HepG2 (cell line): ENCODE measurements around the gene CLEC16A. TPM values are rescaled to one million over a fixed set of nuclear protein-coding genes. Genes with fewer than 3 reads are reported as not detected.

Source experiments
- ATRX ChIP-seq: sonication (generic); formaldehyde crosslinking; IDR thresholded peaks from 2 replicates; pipeline ENCODE4 v1.4.0; 2020; ENCODE audit warnings: missing genetic modification reagents, borderline replicate concordance
- BRCA1 ChIP-seq: sonication (generic); formaldehyde crosslinking; IDR thresholded peaks from 2 replicates; pipeline ENCODE4 v1.4.0; 2020; ENCODE audit warnings: missing genetic modification reagents
- BRD4 ChIP-seq: sonication (generic); formaldehyde crosslinking; IDR thresholded peaks from 2 replicates; pipeline ENCODE4 v1.4.0; 2020; ENCODE audit warnings: missing genetic modification reagents
- FOXA3 ChIP-seq: IDR thresholded peaks from 2 replicates; pipeline ENCODE4 v1.6.1; 2016; ENCODE audit warnings: missing genetic modification reagents, missing compliant biosample characterization
- GABPA ChIP-seq, 2 experiments: IDR thresholded peaks; 2 replicates each; pipeline ENCODE4 v1.6.1; 2011 to 2016; ENCODE audit warnings: low read depth in 2 of 2, low read length in 1 of 2, missing biosample characterization in 1 of 2, missing genetic modification characterization in 1 of 2
- HOXA5 ChIP-seq: sonication (generic); formaldehyde crosslinking; IDR thresholded peaks from 2 replicates; pipeline ENCODE4 v1.4.0; 2020; ENCODE audit warnings: missing genetic modification reagents
- KMT2B ChIP-seq: IDR thresholded peaks from 2 replicates; pipeline ENCODE4 v1.6.1; 2016; ENCODE audit warnings: missing genetic modification reagents, missing compliant biosample characterization
- LCORL ChIP-seq, 2 experiments: fragments of 450-650 bp in 1 of 2; sonication (generic) in 1 of 2; formaldehyde crosslinking in 1 of 2; IDR thresholded peaks; 2 replicates each; pipeline versions ENCODE4 v1.5.0 to v1.6.1; 2017 to 2020; ENCODE audit warnings: antibody characterized with exemption in 1 of 2, missing genetic modification reagents in 1 of 2
- PHF8 ChIP-seq: sonication (generic); formaldehyde crosslinking; IDR thresholded peaks from 2 replicates; pipeline ENCODE4 v1.5.0; 2020; ENCODE audit warnings: missing genetic modification reagents
- POLR2AphosphoS2 ChIP-seq: IDR thresholded peaks from 2 replicates; pipeline ENCODE4 v1.6.1; 2011; ENCODE audit warnings: low read depth, low read length, improper control_type of control experiment
- STAT5B ChIP-seq: sonication (generic); formaldehyde crosslinking; IDR thresholded peaks from 2 replicates; pipeline ENCODE4 v1.4.0; 2020; ENCODE audit warnings: missing genetic modification reagents
- SUZ12 ChIP-seq: fragments of 150-350 bp; IDR thresholded peaks from 2 replicates; pipeline ENCODE4 v1.6.1; 2014; ENCODE audit warnings: low read depth, low read length
- TEAD2 ChIP-seq: sonication (generic); formaldehyde crosslinking; IDR thresholded peaks from 2 replicates; pipeline ENCODE4 v1.9.0; 2021; ENCODE audit warnings: missing genetic modification reagents
- THYN1 ChIP-seq: sonication (generic); formaldehyde crosslinking; IDR thresholded peaks from 2 replicates; pipeline ENCODE4 v1.8.1; 2023; ENCODE audit warnings: low read depth, mild to moderate bottlenecking, moderate library complexity, missing genetic modification reagents, borderline replicate concordance
- ZNF101 ChIP-seq: sonication (generic); formaldehyde crosslinking; IDR thresholded peaks from 2 replicates; pipeline ENCODE4 v1.4.0; 2020; ENCODE audit warnings: mild to moderate bottlenecking, low read depth, missing genetic modification reagents, borderline replicate concordance
- ZNF468 ChIP-seq: sonication (generic); formaldehyde crosslinking; IDR thresholded peaks from 2 replicates; pipeline ENCODE4 v1.8.0; 2022; ENCODE audit warnings: mild to moderate bottlenecking, moderate library complexity, missing genetic modification reagents
- ZNF749 ChIP-seq: sonication (generic); formaldehyde crosslinking; IDR thresholded peaks from 2 replicates; pipeline ENCODE4 v1.8.0; 2022; ENCODE audit warnings: mild to moderate bottlenecking, missing genetic modification reagents, moderate library complexity, borderline replicate concordance
- polyA plus RNA-seq, 8 experiments: library from polyadenylated mRNA; depleted of rRNA in 3 of 8; stranded (reverse) in 7 of 8; unstranded in 1 of 8; fragments of >200 nt; fragmentation: Illumina TruSeq in 4 of 8; extraction: Trizol in 4 of 8; gene quantifications; 2 replicates each; pipeline versions ENCODE4 v1.2.1 to v1.2.3, GENCODE V29; 2011 to 2016; ENCODE audit warnings: low read depth in 4 of 8, missing spikeins in 1 of 8, mixed read lengths in 1 of 8; ENCODE audit not compliant: insufficient read depth in 1 of 8
- total RNA-seq, 5 experiments: library from RNA; depleted of rRNA; stranded (reverse); fragments of >200 nt; fragmentation: Illumina TruSeq; extraction: Trizol; gene quantifications; 2 replicates each; pipeline ENCODE4 v1.2.3, GENCODE V29; 2016; ENCODE audit warnings: low read depth in 1 of 5
- TF ChIP-seq, protein P1 (sequence below): sonication (generic); formaldehyde crosslinking; IDR thresholded peaks from 2 replicates; pipeline ENCODE4 v1.8.0; 2022; ENCODE audit warnings: mild to moderate bottlenecking, missing genetic modification reagents, moderate library complexity
- TF ChIP-seq, protein P2 (sequence below): IDR thresholded peaks from 2 replicates; pipeline ENCODE4 v1.4.0; 2020; ENCODE audit warnings: mild to moderate bottlenecking, missing genetic modification reagents
- TF ChIP-seq, protein P3 (sequence below): IDR thresholded peaks from 2 replicates; pipeline ENCODE4 v1.6.1; 2016; ENCODE audit warnings: control low read depth
- TF ChIP-seq, protein P4 (sequence below): sonication (generic); formaldehyde crosslinking; IDR thresholded peaks from 2 replicates; pipeline ENCODE4 v1.4.0; 2020; ENCODE audit warnings: low read depth, missing genetic modification reagents

CLEC16A gene
- total and polyA plus RNA-seq, 2 of the 13 experiments (the other 11 are each of a cell fraction or from before 2014, with no cell fraction given): 8.5 to 10.3 TPM

DNA sequence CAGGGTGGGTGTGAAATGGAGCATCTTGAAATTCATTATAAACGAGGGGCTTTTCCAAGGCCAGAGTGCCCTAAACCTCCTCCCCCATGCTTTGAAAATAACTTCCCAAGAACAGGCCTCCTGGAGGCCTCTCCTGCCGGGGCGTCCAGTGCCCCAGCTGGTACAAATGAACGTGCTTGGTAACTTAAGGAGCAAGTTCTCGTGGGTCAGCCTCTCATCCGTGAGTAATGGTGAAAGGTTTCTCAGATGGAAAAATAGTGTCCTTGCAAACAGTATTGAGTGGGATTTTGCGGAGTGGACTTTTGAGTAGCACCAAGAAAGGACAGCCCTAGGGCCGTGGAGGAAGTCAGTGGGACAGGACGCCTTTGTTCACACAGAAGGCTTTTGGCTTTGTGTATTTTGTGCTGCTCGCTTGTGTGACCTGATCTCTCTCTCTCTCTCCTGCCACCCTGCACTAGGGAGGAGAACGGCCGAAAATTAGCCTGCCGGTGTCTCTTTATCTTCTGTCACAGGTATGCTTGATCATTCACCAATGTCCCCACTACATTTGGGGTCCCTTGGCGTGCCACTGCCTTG, 34.6 kb downstream of the CLEC16A start (continued):
- TF ChIP-seq, protein P1, sequence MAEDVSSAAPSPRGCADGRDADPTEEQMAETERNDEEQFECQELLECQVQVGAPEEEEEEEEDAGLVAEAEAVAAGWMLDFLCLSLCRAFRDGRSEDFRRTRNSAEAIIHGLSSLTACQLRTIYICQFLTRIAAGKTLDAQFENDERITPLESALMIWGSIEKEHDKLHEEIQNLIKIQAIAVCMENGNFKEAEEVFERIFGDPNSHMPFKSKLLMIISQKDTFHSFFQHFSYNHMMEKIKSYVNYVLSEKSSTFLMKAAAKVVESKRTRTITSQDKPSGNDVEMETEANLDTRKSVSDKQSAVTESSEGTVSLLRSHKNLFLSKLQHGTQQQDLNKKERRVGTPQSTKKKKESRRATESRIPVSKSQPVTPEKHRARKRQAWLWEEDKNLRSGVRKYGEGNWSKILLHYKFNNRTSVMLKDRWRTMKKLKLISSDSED (CRISPR knock-in tag): no peak
- TF ChIP-seq TEAD2 (CRISPR knock-in tag) (no peak), KMT2B (CRISPR knock-in tag) (no peak), ATRX (CRISPR knock-in tag) (no peak), STAT5B (CRISPR knock-in tag) (no peak), PHF8 (CRISPR knock-in tag) (0 out of 2 replicates have a peak, but pooled peaks have one; percentile 25), ZNF101 (CRISPR knock-in tag) (no peak), POLR2AphosphoS2 (no peak), ZNF468 (CRISPR knock-in tag) (no peak), GABPA (IDR thresholded peaks at IDR 0.05; ENCODE audit: low read depth, low read length) (no peak), GABPA (CRISPR knock-in tag; IDR thresholded peaks at IDR 0.05; ENCODE audit: low read depth) (no peak), THYN1 (CRISPR knock-in tag) (no peak), HOXA5 (CRISPR knock-in tag) (no peak), LCORL (IDR thresholded peaks at IDR 0.05) (no peak), LCORL (CRISPR knock-in tag; IDR thresholded peaks at IDR 0.05) (peak; percentile 64; the same call in 1 of the 2 replicates), SUZ12 (no peak), BRCA1 (no peak), BRD4 (no peak), FOXA3 (no peak), ZNF749 (CRISPR knock-in tag) (no peak)
- TF ChIP-seq, protein P2, sequence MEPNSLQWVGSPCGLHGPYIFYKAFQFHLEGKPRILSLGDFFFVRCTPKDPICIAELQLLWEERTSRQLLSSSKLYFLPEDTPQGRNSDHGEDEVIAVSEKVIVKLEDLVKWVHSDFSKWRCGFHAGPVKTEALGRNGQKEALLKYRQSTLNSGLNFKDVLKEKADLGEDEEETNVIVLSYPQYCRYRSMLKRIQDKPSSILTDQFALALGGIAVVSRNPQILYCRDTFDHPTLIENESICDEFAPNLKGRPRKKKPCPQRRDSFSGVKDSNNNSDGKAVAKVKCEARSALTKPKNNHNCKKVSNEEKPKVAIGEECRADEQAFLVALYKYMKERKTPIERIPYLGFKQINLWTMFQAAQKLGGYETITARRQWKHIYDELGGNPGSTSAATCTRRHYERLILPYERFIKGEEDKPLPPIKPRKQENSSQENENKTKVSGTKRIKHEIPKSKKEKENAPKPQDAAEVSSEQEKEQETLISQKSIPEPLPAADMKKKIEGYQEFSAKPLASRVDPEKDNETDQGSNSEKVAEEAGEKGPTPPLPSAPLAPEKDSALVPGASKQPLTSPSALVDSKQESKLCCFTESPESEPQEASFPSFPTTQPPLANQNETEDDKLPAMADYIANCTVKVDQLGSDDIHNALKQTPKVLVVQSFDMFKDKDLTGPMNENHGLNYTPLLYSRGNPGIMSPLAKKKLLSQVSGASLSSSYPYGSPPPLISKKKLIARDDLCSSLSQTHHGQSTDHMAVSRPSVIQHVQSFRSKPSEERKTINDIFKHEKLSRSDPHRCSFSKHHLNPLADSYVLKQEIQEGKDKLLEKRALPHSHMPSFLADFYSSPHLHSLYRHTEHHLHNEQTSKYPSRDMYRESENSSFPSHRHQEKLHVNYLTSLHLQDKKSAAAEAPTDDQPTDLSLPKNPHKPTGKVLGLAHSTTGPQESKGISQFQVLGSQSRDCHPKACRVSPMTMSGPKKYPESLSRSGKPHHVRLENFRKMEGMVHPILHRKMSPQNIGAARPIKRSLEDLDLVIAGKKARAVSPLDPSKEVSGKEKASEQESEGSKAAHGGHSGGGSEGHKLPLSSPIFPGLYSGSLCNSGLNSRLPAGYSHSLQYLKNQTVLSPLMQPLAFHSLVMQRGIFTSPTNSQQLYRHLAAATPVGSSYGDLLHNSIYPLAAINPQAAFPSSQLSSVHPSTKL (CRISPR knock-in tag): peak; percentile 43; the same call in 1 of the 2 replicates
- TF ChIP-seq, protein P3, sequence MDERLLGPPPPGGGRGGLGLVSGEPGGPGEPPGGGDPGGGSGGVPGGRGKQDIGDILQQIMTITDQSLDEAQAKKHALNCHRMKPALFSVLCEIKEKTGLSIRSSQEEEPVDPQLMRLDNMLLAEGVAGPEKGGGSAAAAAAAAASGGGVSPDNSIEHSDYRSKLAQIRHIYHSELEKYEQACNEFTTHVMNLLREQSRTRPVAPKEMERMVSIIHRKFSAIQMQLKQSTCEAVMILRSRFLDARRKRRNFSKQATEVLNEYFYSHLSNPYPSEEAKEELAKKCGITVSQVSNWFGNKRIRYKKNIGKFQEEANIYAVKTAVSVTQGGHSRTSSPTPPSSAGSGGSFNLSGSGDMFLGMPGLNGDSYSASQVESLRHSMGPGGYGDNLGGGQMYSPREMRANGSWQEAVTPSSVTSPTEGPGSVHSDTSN (CRISPR knock-in tag): no peak
- TF ChIP-seq, protein P4, sequence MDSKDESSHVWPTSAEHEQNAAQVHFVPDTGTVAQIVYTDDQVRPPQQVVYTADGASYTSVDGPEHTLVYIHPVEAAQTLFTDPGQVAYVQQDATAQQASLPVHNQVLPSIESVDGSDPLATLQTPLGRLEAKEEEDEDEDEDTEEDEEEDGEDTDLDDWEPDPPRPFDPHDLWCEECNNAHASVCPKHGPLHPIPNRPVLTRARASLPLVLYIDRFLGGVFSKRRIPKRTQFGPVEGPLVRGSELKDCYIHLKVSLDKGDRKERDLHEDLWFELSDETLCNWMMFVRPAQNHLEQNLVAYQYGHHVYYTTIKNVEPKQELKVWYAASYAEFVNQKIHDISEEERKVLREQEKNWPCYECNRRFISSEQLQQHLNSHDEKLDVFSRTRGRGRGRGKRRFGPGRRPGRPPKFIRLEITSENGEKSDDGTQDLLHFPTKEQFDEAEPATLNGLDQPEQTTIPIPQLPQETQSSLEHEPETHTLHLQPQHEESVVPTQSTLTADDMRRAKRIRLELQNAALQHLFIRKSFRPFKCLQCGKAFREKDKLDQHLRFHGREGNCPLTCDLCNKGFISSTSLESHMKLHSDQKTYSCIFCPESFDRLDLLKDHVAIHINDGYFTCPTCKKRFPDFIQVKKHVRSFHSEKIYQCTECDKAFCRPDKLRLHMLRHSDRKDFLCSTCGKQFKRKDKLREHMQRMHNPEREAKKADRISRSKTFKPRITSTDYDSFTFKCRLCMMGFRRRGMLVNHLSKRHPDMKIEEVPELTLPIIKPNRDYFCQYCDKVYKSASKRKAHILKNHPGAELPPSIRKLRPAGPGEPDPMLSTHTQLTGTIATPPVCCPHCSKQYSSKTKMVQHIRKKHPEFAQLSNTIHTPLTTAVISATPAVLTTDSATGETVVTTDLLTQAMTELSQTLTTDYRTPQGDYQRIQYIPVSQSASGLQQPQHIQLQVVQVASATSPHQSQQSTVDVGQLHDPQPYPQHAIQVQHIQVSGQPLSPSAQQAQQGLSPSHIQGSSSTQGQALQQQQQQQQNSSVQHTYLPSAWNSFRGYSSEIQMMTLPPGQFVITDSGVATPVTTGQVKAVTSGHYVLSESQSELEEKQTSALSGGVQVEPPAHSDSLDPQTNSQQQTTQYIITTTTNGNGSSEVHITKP: no peak
